ENCODE data around the gene PYGO2. TPM values are rescaled to one million over a fixed set of nuclear protein-coding genes. Genes with fewer than 3 reads are reported as not detected.
A peak's percentile ranks its signal among the peaks of the same experiment; 100 is the strongest.

PYGO2 gene, protein sequence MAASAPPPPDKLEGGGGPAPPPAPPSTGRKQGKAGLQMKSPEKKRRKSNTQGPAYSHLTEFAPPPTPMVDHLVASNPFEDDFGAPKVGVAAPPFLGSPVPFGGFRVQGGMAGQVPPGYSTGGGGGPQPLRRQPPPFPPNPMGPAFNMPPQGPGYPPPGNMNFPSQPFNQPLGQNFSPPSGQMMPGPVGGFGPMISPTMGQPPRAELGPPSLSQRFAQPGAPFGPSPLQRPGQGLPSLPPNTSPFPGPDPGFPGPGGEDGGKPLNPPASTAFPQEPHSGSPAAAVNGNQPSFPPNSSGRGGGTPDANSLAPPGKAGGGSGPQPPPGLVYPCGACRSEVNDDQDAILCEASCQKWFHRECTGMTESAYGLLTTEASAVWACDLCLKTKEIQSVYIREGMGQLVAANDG
- total RNA-seq (10 to 100 TPM; 26.6 to 30.9 TPM), polyA plus RNA-seq (ENCODE audit: insufficient read length in 6 of 6) (10 to 100 TPM; 35.8 to 42.9 (median 39.5) TPM)
- long read RNA-seq, donor 1, transcript PYGO2-202 (3 exons, 3,146 nt): major isoform, 34 of 34 reads
- long read RNA-seq, donor 1, partial matches to known transcripts: 0 of 34 reads
- long read RNA-seq, donor 1, other reads (novel, unspliced or antisense): 0 of 34 reads
- long read RNA-seq, donor 2, transcript PYGO2-202 (3 exons, 3,146 nt): major isoform, 28 of 28 reads
- long read RNA-seq, donor 2, partial matches to known transcripts: 0 of 28 reads
- long read RNA-seq, donor 2, other reads (novel, unspliced or antisense): 0 of 28 reads
- long read RNA-seq, donor 3, transcript PYGO2-202 (3 exons, 3,146 nt): major isoform, 9 of 9 reads
- long read RNA-seq, donor 3, partial matches to known transcripts: 0 of 9 reads
- long read RNA-seq, donor 3, other reads (novel, unspliced or antisense): 0 of 9 reads
- long read RNA-seq, donor 4, partial matches to known transcripts: 0 of 3 reads
- long read RNA-seq, donor 4, other reads (novel, unspliced or antisense): 3 of 3 reads
- long read RNA-seq, donor 5, transcript PYGO2-202 (3 exons, 3,146 nt): major isoform, 28 of 28 reads
- long read RNA-seq, donor 5, partial matches to known transcripts: 0 of 28 reads
- long read RNA-seq, donor 5, other reads (novel, unspliced or antisense): 0 of 28 reads
- long read RNA-seq, donor 6, transcript PYGO2-202 (3 exons, 3,146 nt): major isoform, 16 of 17 reads
- long read RNA-seq, donor 6, partial matches to known transcripts: 0 of 17 reads
- long read RNA-seq, donor 6, other reads (novel, unspliced or antisense): 0 of 17 reads
- long read RNA-seq, donor 7, transcript PYGO2-202 (3 exons, 3,146 nt): major isoform, 10 of 10 reads
- long read RNA-seq, donor 7, partial matches to known transcripts: 0 of 10 reads
- long read RNA-seq, donor 7, other reads (novel, unspliced or antisense): 0 of 10 reads
- long read RNA-seq, donor 8, transcript PYGO2-202 (3 exons, 3,146 nt): major isoform, 21 of 27 reads
- long read RNA-seq, donor 8, partial matches to known transcripts: 5 of 27 reads
- long read RNA-seq, donor 8, other reads (novel, unspliced or antisense): 0 of 27 reads
- long read RNA-seq, donor 9: 0 reads
- long read RNA-seq, donor 10, partial matches to known transcripts: 0 of 2 reads
- long read RNA-seq, donor 10, other reads (novel, unspliced or antisense): 1 of 2 reads
- long read RNA-seq, donor 11, transcript PYGO2-202 (3 exons, 3,146 nt): major isoform, 14 of 19 reads
- long read RNA-seq, donor 11, partial matches to known transcripts: 5 of 19 reads
- long read RNA-seq, donor 11, other reads (novel, unspliced or antisense): 0 of 19 reads
- long read RNA-seq, donor 12, transcript PYGO2-202 (3 exons, 3,146 nt): major isoform, 13 of 13 reads
- long read RNA-seq, donor 12, partial matches to known transcripts: 0 of 13 reads
- long read RNA-seq, donor 12, other reads (novel, unspliced or antisense): 0 of 13 reads

DNA sequence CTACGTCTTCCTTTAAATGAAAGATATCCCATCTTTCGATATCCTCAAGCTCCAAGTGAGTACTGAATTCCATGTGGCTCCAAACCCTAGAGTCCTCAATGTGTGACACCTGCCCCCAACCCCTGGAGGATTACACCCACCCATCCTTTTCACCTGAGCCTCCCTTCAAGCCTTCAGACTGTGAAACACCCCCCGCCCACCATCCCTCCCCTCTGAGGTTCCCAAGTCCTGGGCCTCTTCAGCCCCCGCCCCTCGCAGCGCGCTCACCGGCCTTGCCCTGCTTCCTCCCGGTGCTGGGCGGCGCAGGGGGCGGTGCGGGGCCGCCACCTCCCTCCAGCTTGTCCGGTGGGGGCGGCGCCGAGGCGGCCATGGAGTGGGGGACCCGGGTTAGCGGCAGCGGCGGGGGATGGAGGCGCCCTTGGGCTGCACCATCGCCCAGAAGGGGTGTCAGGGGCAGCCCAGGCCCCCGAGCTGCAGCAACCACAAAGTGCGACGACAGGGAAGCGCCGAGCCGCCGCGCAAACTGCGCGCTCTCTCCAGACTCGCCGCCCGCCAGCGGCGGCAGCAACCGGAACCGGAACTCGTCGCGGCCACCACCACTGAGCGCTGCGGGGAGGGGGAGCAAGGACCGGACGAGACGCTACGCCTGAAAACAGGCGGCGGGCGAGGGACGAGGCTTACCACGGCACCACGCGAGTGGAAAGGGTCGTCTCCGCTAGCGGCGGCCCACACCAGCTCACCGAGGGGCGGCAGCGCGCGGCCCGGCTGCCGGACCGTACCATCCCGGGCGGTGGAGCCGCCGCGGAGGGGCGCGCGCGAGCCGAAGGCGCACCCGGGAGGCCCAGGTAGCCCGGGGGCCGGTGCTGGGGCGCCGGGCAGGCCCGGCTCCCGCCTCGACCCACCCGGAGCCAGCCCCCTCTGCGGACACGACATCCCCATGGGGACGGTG is at the start of gene PYGO2:
PYGO2 (minus strand) TSS at position 576 of the 949 bp plus-strand sequence; CDS start at position 370, 206 bp downstream.
- peak within 1 kb of the TSS; percentile 79 to 90 for H3K4me3 ChIP-seq
- no peaks in the 10 kb centered on the region for H3K27me3 ChIP-seq
- H3K9me3 ChIP-seq: no peaks in the 10 kb centered on the region
- ATAC-seq: peak; percentile 89
- peak; percentile 81 to 95 (median 82) for DNase-seq
- H3K4me1 ChIP-seq: peaks cover 21 to 59% of the 10 kb centered on the region in 2 donors
- H3K27ac ChIP-seq: peak within 1 kb of the TSS; percentile 97 to 98
- TF ChIP-seq, protein P1, sequence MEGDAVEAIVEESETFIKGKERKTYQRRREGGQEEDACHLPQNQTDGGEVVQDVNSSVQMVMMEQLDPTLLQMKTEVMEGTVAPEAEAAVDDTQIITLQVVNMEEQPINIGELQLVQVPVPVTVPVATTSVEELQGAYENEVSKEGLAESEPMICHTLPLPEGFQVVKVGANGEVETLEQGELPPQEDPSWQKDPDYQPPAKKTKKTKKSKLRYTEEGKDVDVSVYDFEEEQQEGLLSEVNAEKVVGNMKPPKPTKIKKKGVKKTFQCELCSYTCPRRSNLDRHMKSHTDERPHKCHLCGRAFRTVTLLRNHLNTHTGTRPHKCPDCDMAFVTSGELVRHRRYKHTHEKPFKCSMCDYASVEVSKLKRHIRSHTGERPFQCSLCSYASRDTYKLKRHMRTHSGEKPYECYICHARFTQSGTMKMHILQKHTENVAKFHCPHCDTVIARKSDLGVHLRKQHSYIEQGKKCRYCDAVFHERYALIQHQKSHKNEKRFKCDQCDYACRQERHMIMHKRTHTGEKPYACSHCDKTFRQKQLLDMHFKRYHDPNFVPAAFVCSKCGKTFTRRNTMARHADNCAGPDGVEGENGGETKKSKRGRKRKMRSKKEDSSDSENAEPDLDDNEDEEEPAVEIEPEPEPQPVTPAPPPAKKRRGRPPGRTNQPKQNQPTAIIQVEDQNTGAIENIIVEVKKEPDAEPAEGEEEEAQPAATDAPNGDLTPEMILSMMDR (IDR thresholded peaks at IDR 0.05): peak; percentile 8 to 66
- peaks cover 0 to 57% of the 10 kb centered on the region in 2 donors for H3K36me3 ChIP-seq
- intact Hi-C loops (cut with DNase I): no loop called here

DNA sequence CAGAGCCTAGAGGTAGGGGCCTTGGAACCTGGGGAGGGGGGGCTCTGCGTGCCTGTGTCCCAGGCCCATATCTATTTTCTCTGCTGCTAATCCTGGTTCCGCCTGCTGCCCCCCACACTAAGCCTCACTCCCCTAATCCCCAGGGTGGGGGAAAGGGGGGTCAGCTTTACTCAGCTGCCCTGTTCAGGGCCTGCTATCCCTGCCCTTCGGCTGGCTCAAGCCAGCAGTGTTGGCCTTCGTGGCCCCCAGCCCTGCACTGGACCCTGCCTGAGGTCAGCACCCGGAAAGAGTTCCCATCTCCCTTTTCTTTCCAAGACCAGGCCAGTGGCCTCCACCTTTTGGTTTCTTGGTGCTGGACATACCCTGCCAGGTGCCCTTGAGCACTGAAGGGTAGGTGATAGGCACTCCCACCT is 49.4 kb upstream of the PYGO2 start:
- intact Hi-C loops (cut with DNase I): no loop called here
- Histone ChIP-seq H3K36me3 (peaks cover 0 to 33% of the 10 kb centered on the region in 2 donors), H3K27ac (peak overlapping the region in 1 of 2 donors; percentile 95)

DNA sequence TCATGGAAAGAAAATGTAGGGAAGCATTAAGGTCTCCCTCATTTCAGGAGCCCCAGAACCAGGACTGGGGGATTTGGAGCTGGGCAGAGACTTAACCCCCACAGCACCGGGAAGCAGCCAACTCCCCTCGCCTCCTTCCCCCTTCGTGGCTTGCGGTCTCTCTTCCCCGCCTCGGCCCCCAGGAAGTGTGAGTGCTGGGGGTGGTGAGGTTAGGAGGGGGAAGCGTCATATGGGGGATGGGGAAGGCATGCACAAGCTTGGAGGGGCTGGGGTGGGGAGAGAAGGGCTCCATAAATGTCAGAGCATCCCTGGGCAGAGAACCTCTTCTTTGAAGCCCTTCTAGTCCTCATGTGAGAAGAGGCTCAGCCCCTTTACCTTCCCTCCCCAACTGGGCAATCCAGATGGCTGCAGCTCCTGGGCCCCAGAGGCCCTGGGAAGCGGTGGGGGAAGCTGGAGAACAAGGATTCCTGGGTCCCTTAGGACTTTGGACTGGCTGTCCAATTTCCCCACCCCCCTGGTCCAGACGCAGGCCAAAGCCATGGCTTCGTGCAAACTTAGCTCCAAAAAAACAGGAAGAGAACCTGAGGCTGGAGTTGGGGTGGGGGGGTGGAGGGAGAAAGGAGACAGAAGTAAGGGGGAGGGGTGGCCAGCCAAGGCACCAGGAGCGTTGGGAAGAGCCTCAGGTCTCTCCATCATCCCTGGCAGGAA is 48.8 kb upstream of the PYGO2 start:
- ATAC-seq (no peak), DNase-seq (no peak)
- H3K27me3 ChIP-seq: no peaks in the 10 kb centered on the region
- no peaks in the 10 kb centered on the region for H3K9me3 ChIP-seq
- H3K4me3 ChIP-seq: peak overlapping the region in 1 of 2 donors; percentile 96
- peaks cover 36 to 97% of the 10 kb centered on the region in 2 donors for H3K4me1 ChIP-seq
- peak overlapping the region in 1 of 2 donors; percentile 95 for H3K27ac ChIP-seq
- H3K36me3 ChIP-seq: peaks cover 0 to 27% of the 10 kb centered on the region in 2 donors
- intact Hi-C loops (cut with DNase I): no loop called here
- TF ChIP-seq, protein P1 (IDR thresholded peaks at IDR 0.05): no peak

More for the DNA sequence above, 49.4 kb upstream of the PYGO2 start:
- H3K4me3 ChIP-seq: peak overlapping the region in 1 of 2 donors; percentile 96
- H3K27me3 ChIP-seq: no peaks in the 10 kb centered on the region
- TF ChIP-seq, protein P1 (IDR thresholded peaks at IDR 0.05): no peak
- H3K9me3 ChIP-seq: no peaks in the 10 kb centered on the region
- DNase-seq (no peak), ATAC-seq (no peak)
- H3K4me1 ChIP-seq: peaks cover 30 to 97% of the 10 kb centered on the region in 2 donors

Measured in left lung (tissue), 14 donors.